ENCODE results near the gene BUD23. TPM values are rescaled to one million over a fixed set of nuclear protein-coding genes. Genes with fewer than 3 reads are reported as not detected.

The BUD23 gene
- total RNA-seq, 6 experiments from 2014 or later = 70.1 to 91.4 (median 83.4) TPM

DNA sequence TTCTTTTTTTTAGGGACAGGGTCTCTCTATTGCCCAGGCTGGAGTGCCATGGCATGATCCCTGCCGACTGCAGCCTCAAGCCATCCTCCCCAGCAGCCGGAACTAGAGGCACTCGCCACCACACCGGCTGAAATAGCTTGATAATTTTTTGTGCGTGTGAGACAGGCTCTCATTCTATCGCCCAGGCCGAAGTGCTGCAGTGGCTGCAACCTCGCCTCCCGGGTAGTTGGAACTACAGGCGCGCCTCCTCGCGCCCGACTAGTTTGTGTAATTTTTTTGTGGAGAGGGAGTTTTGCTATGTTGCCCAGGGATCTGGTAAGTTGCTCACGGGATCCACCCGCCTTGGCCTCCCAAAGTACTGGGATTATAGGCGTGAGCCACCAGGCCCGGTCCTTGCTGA, 1.9 kb downstream of the BUD23 start:
- DNase-seq = no peak
- no peaks in the 10 kb centered on the region for H3K9me3 Mint-ChIP-seq
- H3K4me3 Mint-ChIP-seq = peak overlapping the region; percentile 66
- TF ChIP-seq, protein P1, sequence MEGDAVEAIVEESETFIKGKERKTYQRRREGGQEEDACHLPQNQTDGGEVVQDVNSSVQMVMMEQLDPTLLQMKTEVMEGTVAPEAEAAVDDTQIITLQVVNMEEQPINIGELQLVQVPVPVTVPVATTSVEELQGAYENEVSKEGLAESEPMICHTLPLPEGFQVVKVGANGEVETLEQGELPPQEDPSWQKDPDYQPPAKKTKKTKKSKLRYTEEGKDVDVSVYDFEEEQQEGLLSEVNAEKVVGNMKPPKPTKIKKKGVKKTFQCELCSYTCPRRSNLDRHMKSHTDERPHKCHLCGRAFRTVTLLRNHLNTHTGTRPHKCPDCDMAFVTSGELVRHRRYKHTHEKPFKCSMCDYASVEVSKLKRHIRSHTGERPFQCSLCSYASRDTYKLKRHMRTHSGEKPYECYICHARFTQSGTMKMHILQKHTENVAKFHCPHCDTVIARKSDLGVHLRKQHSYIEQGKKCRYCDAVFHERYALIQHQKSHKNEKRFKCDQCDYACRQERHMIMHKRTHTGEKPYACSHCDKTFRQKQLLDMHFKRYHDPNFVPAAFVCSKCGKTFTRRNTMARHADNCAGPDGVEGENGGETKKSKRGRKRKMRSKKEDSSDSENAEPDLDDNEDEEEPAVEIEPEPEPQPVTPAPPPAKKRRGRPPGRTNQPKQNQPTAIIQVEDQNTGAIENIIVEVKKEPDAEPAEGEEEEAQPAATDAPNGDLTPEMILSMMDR (IDR thresholded peaks at IDR 0.05) = no peak
- H3K4me1 Mint-ChIP-seq (ENCODE audit: low read depth) = peaks cover 26% of the 10 kb centered on the region
- peaks cover 24% of the 10 kb centered on the region for H3K36me3 Mint-ChIP-seq (ENCODE audit: low read depth)
- no peak overlapping the region for H3K27ac Mint-ChIP-seq
- H3K27me3 Mint-ChIP-seq (ENCODE audit: insufficient read depth) = no peaks in the 10 kb centered on the region; the same call in 1 of the 2 replicates

DNA sequence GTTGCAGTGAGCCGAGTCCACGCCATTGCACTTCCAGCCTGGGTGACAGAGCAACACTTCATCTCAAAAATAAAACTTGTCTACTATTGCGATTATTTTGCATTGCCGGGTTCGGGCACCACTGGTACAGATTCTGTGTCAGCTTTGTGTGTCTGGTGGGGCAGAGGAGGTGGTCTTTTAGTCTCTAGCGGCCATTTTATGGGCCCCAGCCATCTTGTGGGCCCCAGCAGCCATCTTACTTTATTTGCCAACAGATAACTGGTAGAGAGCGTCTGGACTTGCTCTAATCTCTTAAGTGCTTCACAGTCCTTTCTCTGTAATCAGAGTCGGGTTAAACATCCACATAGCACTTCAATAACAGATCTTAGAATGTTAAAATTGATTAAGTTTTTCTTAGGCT, 4.9 kb downstream of the BUD23 start:
- no peaks in the 10 kb centered on the region; the same call in 1 of the 2 replicates for H3K27me3 Mint-ChIP-seq (ENCODE audit: insufficient read depth)
- H3K9me3 Mint-ChIP-seq = no peaks in the 10 kb centered on the region
- H3K4me3 Mint-ChIP-seq = no peak overlapping the region
- H3K27ac Mint-ChIP-seq = no peak overlapping the region
- peaks cover 29% of the 10 kb centered on the region for H3K36me3 Mint-ChIP-seq (ENCODE audit: low read depth)
- 0 out of 2 replicates have a peak, but pooled peaks cover 4% of the 10 kb centered on the region for H3K4me1 Mint-ChIP-seq (ENCODE audit: low read depth)
- DNase-seq = no peak
- TF ChIP-seq, protein P1 (IDR thresholded peaks at IDR 0.05) = no peak

DNA sequence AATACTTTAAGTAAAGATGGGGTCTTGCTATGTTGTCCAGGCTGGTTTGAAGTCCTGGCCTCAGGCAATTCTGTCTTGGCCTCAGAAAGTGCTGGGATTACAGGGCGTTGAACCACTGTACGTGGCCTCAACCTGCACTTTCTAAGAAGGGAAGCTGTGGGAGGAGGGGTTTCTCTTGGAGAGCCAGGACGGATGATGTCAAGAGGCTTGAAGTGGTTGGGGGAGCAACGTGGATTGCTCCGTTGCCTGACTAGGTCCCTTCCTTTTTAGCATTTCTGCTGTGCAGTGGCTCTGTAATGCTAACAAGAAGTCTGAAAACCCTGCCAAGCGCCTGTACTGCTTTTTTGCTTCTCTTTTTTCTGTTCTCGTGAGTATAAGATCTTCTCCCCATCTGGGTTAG, 7.2 kb downstream of the BUD23 start:
- no peak overlapping the region; the same call in 1 of the 2 replicates for H3K27ac Mint-ChIP-seq

DNA sequence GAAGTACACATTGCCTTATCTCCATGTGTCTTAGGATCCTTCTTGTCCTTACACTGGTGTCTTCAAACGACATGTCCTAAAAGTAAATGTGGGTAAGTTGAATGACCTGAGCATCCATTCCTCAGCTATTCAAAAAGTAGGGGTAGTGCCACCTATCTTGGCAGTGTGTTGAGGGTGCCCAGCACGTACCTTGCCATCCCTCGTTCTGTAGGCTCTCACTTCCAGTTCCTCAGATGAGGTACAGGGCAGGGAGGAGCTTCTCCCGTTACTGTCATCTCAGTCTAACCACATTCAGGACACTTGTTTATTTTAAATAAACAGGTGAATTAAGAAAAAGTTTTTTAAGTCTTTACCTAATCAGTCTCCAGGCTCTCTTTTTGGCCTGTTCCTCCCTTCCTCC, 13.0 kb downstream of the BUD23 start:
- Mint-ChIP-seq H3K9me3 (no peaks in the 10 kb centered on the region), H3K27ac (no peak overlapping the region), H3K4me3 (no peak overlapping the region), H3K4me1 (ENCODE audit: low read depth) (no peaks in the 10 kb centered on the region), H3K36me3 (ENCODE audit: low read depth) (peaks cover 22% of the 10 kb centered on the region; the same call in 1 of the 2 replicates), H3K27me3 (ENCODE audit: insufficient read depth) (peaks cover 2% of the 10 kb centered on the region; the same call in 1 of the 2 replicates)
- no peak for DNase-seq
- TF ChIP-seq, protein P1 (IDR thresholded peaks at IDR 0.05) = no peak

More for the DNA sequence above, 7.2 kb downstream of the BUD23 start:
- H3K4me3 Mint-ChIP-seq = no peak overlapping the region
- no peaks in the 10 kb centered on the region for H3K4me1 Mint-ChIP-seq (ENCODE audit: low read depth)
- no peaks in the 10 kb centered on the region; the same call in 1 of the 2 replicates for H3K27me3 Mint-ChIP-seq (ENCODE audit: insufficient read depth)
- peaks cover 35% of the 10 kb centered on the region for H3K36me3 Mint-ChIP-seq (ENCODE audit: low read depth)
- TF ChIP-seq, protein P1 (IDR thresholded peaks at IDR 0.05) = no peak
- no peak for DNase-seq
- no peaks in the 10 kb centered on the region for H3K9me3 Mint-ChIP-seq

DNA sequence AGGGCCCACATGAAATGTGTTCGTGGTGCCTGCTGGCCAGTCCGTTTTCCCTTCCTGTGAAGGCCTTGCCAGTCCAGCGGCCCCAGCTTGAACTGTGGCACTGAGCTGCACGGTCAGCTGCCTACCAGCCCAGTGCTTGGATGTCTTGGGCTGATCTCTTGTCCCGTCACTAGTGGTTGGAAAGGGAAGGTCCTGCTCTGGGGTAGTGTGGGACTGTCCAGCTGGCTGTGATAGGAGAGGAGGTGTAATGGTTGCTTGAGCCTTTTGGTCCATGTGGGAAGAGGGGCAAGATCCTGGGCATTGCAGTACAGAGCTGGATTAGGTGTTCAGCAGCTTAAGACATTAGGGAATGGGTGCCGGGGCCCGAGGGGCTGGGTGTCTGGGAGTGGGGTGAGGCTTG, 15.0 kb downstream of the BUD23 start:
- Mint-ChIP-seq H3K27ac (peak overlapping the region; percentile 27), H3K27me3 (ENCODE audit: insufficient read depth) (peaks cover 2% of the 10 kb centered on the region), H3K4me3 (no peak overlapping the region), H3K9me3 (no peaks in the 10 kb centered on the region), H3K4me1 (ENCODE audit: low read depth) (no peaks in the 10 kb centered on the region), H3K36me3 (ENCODE audit: low read depth) (peaks cover 27% of the 10 kb centered on the region)
- TF ChIP-seq, protein P1 (IDR thresholded peaks at IDR 0.05) = no peak
- no peak for DNase-seq
